Fibroblast of the conjunctiva (primary cell): Measurements from ENCODE around the gene ZXDC.
A peak's percentile ranks its signal among the peaks of the same experiment; 100 is the strongest.

ENCODE experiments used
- DNase-seq: peaks from one replicate; pipeline ENCODE4 v3.0.0-alpha.2; 2010; ENCODE audit warnings: low read depth

Gene ZXDC

GRCh38 chr3:126393563-126393962 lies 82.1 kb downstream of the ZXDC start:
- no peak for DNase-seq

GRCh38 chr3:126392246-126392645 lies 83.4 kb downstream of the ZXDC start:
- no peak for DNase-seq

GRCh38 chr3:126391631-126392030 lies 84.1 kb downstream of the ZXDC start:
- no peak for DNase-seq

- DNase-seq, result no peak
These were observed 84.9 kb downstream of the ZXDC start for GRCh38 chr3:126390751-126391150.

GRCh38 chr3:126390201-126390600 lies 85.5 kb downstream of the ZXDC start:
- DNase-seq, result no peak

- DNase-seq, result no peak
These were observed 85.9 kb downstream of the ZXDC start for GRCh38 chr3:126389794-126390146.

- peak; percentile 72 for DNase-seq
These were observed 86.4 kb downstream of the ZXDC start for GRCh38 chr3:126389112-126389793.
